GM19193 (cell line): ENCODE data around the gene ZEB2.

Source experiments
- POLR2A ChIP-seq: IDR thresholded peaks from 4 replicates; pipeline ENCODE4 v1.6.1; 2011; ENCODE audit not compliant: insufficient read depth, insufficient read length; ENCODE audit errors: extremely low read depth

Gene ZEB2

GRCh38 chr2:144429396-144430112, 90.4 kb downstream of the ZEB2 start:
- TF ChIP-seq POLR2A: no peak

GRCh38 chr2:144426981-144427479, 92.9 kb downstream of the ZEB2 start:
- no peak for TF ChIP-seq POLR2A

DNA sequence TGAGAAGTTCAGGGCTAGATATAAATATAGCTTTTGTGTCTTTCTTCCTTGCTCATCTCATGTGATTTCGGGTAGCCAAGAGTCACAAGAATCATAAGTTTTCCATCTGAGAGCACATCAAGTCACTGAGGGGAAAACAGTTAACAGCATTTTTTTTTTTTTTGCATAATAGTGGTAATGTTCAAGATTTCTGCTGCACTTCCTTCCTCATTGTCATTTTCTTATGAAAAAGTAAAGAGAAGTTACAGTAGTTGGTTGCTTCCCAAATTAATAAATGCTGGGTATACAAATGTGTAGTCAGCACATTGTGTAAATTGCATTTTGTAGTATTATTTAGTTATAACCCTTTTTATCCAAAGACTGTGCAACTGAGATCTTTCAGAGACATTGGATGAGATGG, 93.6 kb downstream of the ZEB2 start:
- TF ChIP-seq POLR2A: no peak

GRCh38 chr2:144424559-144425240, 95.2 kb downstream of the ZEB2 start:
- TF ChIP-seq POLR2A: no peak

GRCh38 chr2:144421606-144422510, 98.1 kb downstream of the ZEB2 start:
- TF ChIP-seq POLR2A: no peak

DNA sequence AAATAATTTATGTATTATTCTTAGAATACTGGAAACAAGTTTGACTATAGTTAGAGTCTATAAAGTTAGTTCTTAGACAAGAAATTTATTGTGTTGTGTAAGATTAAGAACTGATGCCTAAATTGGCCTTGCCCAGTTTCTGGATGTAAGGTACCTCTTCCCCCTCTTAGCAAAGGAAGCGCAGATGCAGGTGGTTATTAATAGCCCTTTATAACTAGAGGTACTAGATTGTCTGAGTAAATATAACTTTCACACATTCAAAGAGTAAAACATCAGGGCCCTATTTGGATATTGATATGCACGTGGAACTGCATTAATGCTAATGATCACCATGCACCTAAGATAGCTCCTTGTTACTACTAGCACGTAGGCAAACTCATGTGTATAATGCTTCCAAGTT, 100.7 kb downstream of the ZEB2 start:
- TF ChIP-seq POLR2A: no peak

DNA sequence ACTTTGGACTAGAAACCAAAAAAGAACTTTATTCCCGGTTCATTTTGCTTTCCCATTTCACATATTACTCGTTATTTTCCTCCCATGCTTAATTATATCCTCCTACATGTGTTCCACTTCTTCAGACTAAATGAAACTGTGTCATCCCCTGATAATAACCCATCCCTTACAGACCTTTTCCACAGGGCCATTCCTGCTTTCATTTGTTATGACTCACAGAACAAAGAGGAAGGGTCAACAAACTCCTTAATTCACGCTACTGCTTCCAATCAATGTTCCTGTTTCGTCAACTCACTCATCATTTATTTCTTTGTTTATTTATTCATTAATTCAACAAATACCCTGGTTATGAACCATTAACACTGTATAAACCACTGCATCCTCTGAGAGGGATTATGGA, 104.5 kb downstream of the ZEB2 start:
- no peak for TF ChIP-seq POLR2A

GRCh38 chr2:144414324-144414845, 105.5 kb downstream of the ZEB2 start:
- no peak for TF ChIP-seq POLR2A

- TF ChIP-seq POLR2A: no peak
Measured at GRCh38 chr2:144412709-144413108, 107.2 kb downstream of the ZEB2 start.

DNA sequence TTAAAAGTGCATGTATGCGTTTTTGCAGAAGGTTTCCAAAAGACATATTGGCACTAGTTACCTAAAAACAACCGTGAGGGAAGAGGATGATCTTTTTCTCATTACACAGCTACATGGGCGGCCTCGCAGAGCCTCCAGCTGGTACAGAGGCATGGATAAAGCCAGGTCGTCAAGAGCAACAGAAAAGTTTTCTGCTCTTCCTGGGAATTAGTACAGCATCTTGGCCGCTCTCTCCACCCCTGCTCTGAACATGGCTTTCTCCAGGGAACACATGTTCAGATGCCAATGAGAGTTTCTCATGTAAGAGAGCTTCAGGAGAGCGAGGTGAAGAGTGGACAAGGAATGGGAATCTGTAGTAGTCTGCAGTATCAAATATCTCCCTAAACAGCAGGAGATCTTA, 108.4 kb downstream of the ZEB2 start:
- no peak for TF ChIP-seq POLR2A

GRCh38 chr2:144409241-144409640, 110.7 kb downstream of the ZEB2 start:
- TF ChIP-seq POLR2A: no peak

DNA sequence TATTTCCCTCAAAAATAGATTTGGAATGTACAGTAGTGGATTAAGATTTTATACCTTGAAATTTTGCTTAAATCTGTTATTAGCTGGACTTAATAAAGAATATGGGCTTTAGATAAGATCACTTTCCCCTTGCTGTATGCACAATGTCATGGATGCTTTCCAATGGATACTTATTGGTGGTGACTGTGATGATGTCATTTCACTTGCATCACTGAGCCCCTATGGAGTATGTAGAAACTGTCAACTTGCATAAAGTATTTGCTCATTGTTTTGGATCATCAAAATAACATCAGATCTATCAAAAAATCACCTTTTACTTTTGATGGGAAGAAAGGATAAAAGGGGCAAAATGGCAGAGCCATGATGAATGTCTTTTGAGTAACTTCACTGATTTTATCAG, 112.7 kb downstream of the ZEB2 start:
- no peak for TF ChIP-seq POLR2A

GRCh38 chr2:144405982-144406788, 113.7 kb downstream of the ZEB2 start:
- TF ChIP-seq POLR2A: no peak

- no peak for TF ChIP-seq POLR2A
Measured at GRCh38 chr2:144405321-144405720, 114.6 kb downstream of the ZEB2 start.
